ENCODE data around the gene RTP1.
"Not testable (repeated sequence)": the region's sequence is repeated elsewhere in the genome, so short reads cannot be mapped to it uniquely, and the experiment has no call there.

RTP1 gene

DNA sequence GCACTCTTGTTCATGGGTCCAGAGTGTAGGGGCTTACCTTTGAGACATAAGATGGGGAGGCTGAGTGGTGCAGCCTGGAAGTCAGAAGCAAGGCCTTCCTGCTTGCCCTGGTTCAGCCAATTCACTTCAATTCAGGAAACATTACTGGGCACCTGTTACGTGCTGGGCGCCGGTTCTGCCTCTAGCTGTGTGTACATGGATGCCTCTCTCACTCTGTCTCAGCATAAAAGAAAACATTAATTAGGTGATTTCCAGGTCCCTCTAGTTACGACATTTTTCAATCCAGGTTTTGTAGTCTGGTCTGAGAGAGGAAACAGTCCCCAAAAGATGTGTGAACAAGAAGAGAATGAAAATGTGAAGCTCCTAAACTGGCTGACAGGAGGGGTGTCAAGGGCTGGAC, 1.2 kb downstream of the RTP1 start:
- DNase-seq (ENCODE audit: low read depth in 3 of 3): no peak

GRCh38 chr3:187199463-187200050, 2.3 kb downstream of the RTP1 start:
- not testable (repeated sequence) for DNase-seq (ENCODE audit: low read depth in 3 of 3)

DNA sequence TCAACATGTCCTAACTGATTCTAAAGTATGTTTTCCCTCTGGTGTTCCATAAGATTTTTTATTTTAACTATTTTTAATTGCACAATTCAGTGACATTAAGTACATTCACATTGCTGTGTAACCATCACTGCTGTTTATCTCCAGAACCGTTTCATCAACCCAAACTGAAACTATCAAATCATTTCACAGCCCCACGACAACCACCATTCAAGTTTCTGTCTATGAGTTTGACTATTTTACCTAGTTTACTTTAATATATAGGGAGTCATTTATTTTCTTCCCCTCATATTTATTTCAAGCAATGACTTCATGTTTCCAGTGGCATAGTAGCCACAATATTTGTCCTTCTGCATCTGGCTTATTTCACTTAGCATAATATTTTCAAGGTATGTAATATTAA, 8.4 kb downstream of the RTP1 start:
- no peak for DNase-seq (ENCODE audit: low read depth in 3 of 3)

DNA sequence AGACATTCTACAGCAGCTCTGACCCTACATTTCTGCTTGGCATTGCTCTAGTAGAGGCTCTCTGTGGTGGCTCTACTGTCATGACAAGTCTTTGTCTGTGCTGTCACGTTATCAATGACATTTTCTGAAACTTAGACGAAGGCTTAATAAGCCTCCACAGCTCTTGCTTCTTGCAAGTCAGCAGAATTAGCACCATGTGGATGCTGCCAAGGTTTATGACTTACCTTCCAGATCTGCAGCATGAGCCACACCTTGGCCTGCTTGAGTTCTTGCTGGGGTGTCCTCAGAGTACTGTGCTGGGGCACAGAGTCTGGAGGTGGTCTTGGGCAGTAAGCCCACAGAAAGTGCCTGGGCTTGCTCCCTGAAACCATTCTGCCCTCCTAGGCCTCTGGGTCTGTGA, 9.8 kb downstream of the RTP1 start:
- no peak for DNase-seq (ENCODE audit: low read depth in 3 of 3)

GRCh38 chr3:187207624-187208023, 10.3 kb downstream of the RTP1 start:
- DNase-seq (ENCODE audit: low read depth in 3 of 3): no peak

DNA sequence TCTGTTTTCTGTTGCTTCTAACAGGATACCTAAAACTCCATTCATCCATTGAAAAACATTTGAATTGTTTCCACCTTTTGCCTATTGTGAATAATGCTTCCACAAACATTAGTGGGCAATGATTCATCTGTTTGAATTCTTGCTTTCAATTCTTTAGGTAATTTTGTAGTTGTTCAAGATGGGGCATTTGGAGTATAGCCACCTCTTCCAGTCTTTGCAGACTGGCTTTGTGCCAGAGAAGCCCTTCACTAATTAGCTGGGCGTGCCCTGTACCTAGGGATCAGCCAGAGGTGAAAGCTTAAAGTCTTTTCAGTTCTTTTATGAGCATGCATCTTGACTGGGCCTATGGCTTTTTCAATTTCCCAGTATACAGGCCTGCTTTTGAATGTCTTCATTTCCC, 10.9 kb downstream of the RTP1 start:
- no peak for DNase-seq (ENCODE audit: low read depth in 3 of 3)

DNA sequence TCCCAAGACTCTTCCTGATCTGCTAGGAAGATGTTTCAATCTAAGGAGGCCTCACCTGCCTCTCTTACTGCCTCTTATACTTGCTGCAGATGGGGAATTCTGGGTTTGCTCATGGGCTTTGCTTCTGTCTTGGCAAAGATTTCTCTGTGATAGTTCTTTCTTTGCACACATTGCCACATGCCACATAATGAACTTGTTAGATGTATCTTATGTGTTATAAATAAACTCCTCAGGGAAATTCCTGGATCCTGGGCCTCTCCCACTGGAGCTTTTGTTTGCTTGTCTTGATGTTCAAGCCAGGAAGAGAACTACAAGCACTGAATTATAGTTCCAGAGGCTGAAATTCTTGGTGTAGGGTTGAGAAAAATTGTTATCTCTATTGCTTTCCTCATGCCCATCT, 12.2 kb downstream of the RTP1 start:
- no peak for DNase-seq (ENCODE audit: low read depth in 3 of 3)

DNA sequence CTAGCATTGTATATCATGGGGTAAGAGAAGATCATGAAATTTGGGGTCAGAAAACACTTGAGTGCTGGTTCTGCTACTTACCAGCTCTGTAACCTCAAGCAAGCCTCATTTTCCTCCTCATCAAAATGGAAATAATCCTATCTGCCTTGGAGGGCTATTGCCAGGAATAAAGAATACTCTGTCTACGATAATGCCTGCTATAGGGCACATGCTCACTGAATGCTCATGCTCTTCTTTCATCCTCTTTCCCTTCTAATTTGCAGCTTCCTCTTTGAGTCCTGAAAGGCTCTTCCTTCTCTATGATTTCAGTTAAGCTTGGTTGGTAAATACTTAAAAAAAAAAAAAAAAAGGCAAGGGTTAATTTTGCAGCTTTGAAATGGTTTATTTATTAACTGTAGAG, 12.8 kb downstream of the RTP1 start:
- DNase-seq (ENCODE audit: low read depth in 3 of 3): no peak

- DNase-seq (ENCODE audit: low read depth in 3 of 3): no peak
These were observed 13.4 kb downstream of the RTP1 start for GRCh38 chr3:187210545-187211327.

DNA sequence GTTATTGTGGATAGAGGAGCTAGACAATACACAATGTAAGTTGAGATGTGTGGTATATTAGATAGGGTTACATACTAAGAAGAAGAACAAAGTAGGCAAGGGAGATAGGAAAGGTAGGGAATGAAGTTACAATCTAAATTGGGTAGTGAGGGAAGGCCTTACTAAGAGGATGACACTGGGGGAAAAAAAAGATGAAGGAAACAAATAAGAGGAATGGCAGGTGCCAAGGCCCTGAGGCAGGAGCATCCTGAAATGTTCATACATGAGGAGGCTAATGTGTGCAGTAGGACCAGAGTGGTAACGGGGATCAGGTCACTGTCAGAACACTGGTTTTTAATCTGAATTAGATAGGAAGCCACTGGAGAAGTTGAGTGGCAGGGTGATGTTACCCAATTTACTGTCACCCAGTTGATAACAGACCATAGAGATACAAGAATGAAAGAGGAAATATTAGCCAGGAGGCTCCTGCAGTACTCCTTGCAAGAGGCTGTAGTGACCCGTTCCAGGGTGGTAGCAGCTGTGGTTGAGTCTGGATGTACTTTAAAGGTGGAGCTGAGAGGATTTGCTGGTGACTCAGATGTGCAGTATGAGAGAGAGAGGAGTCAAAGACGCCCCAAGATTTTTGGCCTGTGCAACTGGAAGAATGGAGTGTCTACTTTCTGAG, 14.4 kb downstream of the RTP1 start:
- DNase-seq (ENCODE audit: low read depth in 3 of 3): no peak

DNA sequence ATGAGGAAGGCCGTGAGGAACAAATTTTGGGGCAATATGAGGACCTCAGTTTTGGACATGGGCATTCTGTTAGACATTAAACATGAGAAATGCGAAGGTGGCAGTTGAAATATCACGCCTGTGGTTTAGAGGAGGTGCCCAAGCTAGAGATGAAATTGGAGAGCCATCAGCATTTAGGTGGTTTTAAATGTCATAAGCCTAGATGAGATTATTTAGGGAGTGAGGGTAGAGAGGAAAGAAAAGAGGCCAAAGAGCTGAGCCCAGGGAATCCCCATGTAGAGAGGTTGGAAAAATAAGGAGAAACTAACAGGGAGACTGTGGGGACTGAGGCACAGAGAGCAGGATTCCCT, 14.9 kb downstream of the RTP1 start:
- no peak for DNase-seq (ENCODE audit: low read depth in 3 of 3)

DNA sequence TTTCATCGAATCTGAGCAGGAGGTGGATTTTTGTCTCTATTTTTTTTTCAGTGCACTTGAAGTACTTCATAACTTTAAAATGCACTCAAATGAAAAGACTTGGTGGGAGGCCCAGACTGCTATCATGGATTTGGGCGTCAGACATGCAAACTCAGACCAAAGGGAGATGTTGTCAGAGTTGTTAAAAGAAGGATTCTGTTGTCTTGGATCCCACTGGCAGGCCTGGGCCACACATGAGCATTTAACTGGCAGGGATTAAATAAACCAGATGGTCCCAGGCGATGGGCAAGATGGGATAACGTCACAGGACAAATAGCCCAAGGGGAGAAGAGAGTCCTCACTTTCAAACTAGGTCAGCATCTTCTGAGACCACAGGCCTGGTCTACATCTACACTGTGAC, 15.4 kb downstream of the RTP1 start:
- no peak for DNase-seq (ENCODE audit: low read depth in 3 of 3)

DNA sequence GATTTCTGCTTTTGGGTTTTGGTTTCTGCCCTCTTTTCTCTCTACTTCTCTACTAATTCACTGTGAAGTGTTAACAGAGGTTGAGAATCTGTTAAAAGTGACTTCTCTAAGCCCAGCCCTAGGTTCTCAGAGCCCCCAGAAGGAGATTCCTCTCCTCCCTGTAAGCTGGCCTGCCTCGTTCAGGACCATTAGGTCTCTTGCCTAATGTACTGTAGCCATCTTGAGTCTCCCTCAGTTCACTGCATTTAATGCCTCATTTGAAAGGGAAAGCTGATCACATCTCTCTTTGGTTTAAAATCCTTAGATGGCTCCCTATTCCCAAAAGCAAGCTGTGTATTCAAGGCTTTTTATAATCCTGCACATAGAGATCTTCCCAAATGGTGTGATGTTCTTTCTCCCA, 16.3 kb downstream of the RTP1 start:
- no peak for DNase-seq (ENCODE audit: low read depth in 3 of 3)

- no peak for DNase-seq (ENCODE audit: low read depth in 3 of 3)
These were observed 18.2 kb downstream of the RTP1 start for GRCh38 chr3:187215460-187215859.

DNA sequence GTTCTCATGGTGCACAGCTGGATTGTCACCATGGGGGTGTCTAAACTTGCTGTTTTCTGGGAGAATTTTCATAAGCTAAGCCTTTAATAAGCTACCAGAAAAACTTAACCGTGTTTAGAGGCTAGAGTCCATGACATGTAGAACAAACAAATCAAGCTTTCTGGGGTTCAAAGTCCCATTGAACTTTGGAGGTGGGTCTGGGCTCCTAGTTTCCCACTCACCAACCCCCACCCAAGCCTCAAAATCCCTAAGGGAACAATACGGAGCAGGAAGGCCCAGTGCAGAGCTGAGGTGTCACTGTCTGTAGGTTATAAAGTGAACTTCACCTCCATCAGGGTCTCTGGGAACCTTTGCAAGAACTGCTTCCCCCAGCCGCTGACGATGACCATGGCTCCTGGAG, 25.5 kb downstream of the RTP1 start:
- DNase-seq (ENCODE audit: low read depth in 3 of 3): no peak

DNA sequence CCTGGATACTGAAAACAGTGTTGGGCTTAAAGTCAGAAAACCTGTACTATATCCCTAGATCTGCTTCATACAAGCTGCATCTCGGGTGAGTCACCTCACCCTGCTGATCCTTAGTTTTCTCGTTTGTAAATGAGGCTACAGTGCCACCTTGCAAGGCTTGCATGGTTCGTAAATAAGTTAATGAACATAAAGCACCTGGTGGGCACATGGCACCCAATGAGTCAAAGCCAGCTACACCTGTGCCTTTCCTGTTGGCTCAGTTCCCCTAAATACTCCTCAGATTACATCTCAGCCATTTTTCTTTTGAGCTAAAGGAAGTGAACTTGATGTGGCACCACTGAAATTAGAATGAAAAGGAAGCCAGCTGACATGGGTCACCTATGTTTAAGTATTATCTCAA, 26.5 kb downstream of the RTP1 start:
- DNase-seq (ENCODE audit: low read depth in 3 of 3): no peak

DNA sequence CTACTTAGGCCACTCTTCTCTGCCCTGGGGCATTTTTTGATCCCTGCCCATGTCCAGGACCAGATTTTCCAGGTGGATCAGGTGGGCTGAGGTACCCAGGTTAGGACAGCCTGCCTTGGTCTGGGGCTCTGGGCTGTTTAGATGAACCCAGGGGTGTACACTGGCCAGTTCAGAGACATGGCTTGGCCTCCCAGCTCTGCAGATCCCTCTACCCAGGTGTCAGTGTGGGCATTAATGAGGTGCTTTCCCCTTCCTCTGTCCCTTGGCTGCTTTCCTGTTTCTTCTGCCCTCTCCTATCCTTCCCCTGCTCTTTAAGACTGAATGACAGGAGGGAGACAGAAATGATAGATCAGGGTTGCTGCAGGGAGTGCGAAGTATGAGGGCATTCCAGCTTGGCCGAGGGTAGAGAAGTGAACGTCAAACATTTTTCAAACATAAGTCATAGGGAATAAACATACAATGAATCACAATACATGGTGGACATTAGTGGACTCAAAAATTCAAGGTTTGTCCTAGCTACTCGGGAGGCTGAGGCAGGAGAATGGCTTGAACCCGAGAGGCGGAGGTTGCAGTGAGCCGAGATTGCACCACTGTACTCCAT, 30.5 kb downstream of the RTP1 start:
- no peak for DNase-seq (ENCODE audit: low read depth in 3 of 3)

- DNase-seq (ENCODE audit: low read depth in 3 of 3): no peak
These were observed 31.5 kb downstream of the RTP1 start for GRCh38 chr3:187228740-187229139.

- DNase-seq (ENCODE audit: low read depth in 3 of 3): no peak
These were observed 32.7 kb downstream of the RTP1 start for GRCh38 chr3:187230011-187230410.

DNA sequence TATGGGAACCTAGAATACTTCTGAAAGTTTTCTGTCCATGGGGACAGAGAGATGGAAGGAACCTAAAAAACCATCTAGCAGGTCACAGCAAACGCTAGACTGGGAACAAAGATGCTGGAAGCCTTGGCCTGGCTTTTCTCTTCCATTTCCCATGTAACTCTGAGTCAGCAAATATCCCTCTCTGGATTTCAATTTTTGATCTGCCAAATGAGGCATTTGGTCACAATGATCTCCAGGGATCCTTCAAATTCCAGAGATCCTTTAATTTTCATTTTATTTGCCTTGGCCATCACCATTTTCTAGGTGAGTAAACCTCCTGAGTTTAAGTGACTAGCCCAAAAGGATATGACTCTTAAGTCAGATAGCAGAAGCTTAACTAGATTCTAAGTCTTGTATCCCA, 39.7 kb downstream of the RTP1 start:
- DNase-seq (ENCODE audit: low read depth in 3 of 3): no peak

GRCh38 chr3:187237741-187238140, 40.5 kb downstream of the RTP1 start:
- DNase-seq (ENCODE audit: low read depth in 3 of 3): no peak

DNA sequence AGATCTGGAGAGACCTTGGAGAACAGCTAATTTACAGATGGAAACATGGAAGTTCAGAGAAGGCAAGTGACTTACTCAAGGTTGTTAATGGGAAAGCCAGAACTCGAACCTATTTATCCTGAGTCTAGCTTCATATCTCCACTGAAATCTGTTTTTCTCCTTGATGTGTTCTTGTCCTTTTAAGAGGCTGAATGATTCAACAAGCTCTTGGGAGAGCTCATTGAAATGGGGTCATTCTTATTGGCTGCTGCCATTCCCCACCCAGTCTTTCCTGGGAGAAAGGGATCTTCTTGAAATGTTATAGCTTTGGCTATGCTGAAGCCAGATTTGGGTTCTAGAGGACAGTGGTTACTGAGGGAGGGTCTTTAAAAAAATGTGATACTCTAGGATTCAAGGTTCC, 41.0 kb downstream of the RTP1 start:
- no peak for DNase-seq (ENCODE audit: low read depth in 3 of 3)

- not testable (repeated sequence) for DNase-seq (ENCODE audit: low read depth in 3 of 3)
These were observed 41.5 kb downstream of the RTP1 start for GRCh38 chr3:187238835-187239234.
